A172 (cell line): ENCODE results near the gene OCRL. TPM values are rescaled to one million over a fixed set of nuclear protein-coding genes. Genes with fewer than 3 reads are reported as not detected.
A peak's percentile ranks its signal among the peaks of the same experiment; 100 is the strongest.

ENCODE experiments used
- DNase-seq: peaks from one replicate; pipeline ENCODE4 v3.0.0-alpha.2; 2015; ENCODE audit warnings: low spot score
- total RNA-seq: library from RNA; depleted of rRNA; stranded (reverse); fragments of >200 nt; shearing (Covaris generic); gene quantifications from 2 replicates; pipeline ENCODE4 v1.2.3, GENCODE V29; 2014; rRNA removed

Gene OCRL
- total RNA-seq, 1 experiment from 2014 or later, result 10.1 TPM

GRCh38 chrX:129634541-129634940 is 94.5 kb downstream of the OCRL start:
- no peak for DNase-seq

GRCh38 chrX:129636175-129636681 is 96.2 kb downstream of the OCRL start:
- no peak for DNase-seq

- DNase-seq, result peak; percentile 13
Measured at GRCh38 chrX:129637217-129638109, 97.4 kb downstream of the OCRL start.

- no peak for DNase-seq
Measured at GRCh38 chrX:129638917-129639316, 98.9 kb downstream of the OCRL start.

- no peak for DNase-seq
Measured at GRCh38 chrX:129640737-129641136, 100.7 kb downstream of the OCRL start.

GRCh38 chrX:129641469-129641868 is 101.4 kb downstream of the OCRL start:
- DNase-seq, result no peak

GRCh38 chrX:129641941-129642340 is 101.9 kb downstream of the OCRL start:
- DNase-seq, result peak; percentile 14

Other genes with a start within 250 kb of the OCRL start
- gene SMARCA1, start 16.8 kb upstream of the OCRL start, total RNA-seq, result 26.3 and 28.2 TPM in 2 replicates
- gene APLN, start 114.7 kb downstream of the OCRL start, total RNA-seq, result 0.31 and 0.65 TPM in 2 replicates
- not detected in 2 replicates for gene XPNPEP2, start 198.7 kb downstream of the OCRL start, total RNA-seq
- gene SASH3, start 239.7 kb downstream of the OCRL start, total RNA-seq, result not detected in 2 replicates